Measurements from ENCODE around the gene ACTR2. TPM values are rescaled to one million over a fixed set of nuclear protein-coding genes. Genes with fewer than 3 reads are reported as not detected.

The ACTR2 gene
- total and polyA plus RNA-seq, 8 donors, result 16.8 to 187 (median 59.4) TPM

GRCh38 chr2:65186093-65186868 is 41.4 kb upstream of the ACTR2 start:
- no peaks in the 10 kb centered on the region for H3K36me3 ChIP-seq
- peaks cover 7 to 15% (median 9%) of the 10 kb centered on the region in 4 donors for H3K4me1 ChIP-seq
- intact Hi-C loops (cut with DNase I; ENCODE audit: low total_unique reads), result no loop called here
- H3K27ac ChIP-seq, result peak overlapping the region; percentile 68 to 82 (median 75)
- no peak overlapping the region for H3K4me3 ChIP-seq
- H3K27me3 ChIP-seq, result no peaks in the 10 kb centered on the region
- H3K9me3 ChIP-seq, result no peaks in the 10 kb centered on the region
- TF ChIP-seq POLR2AphosphoS5 (IDR thresholded peaks at IDR 0.05), result peak in 1 of 3 donors; percentile 32
- no peak for TF ChIP-seq CTCF (IDR thresholded peaks at IDR 0.05)
- no peak for TF ChIP-seq POLR2A (IDR thresholded peaks at IDR 0.05)
- WGBS, 5 donors, result 32 to 70% (median 49%) methylated on average over 23 of the region's 23 CpGs
- peak; percentile 47 to 54 for DNase-seq

- H3K27ac ChIP-seq, result peak overlapping the region; percentile 53 to 77 (median 72)
Observed at GRCh38 chr2:65186872-65187851, 40.5 kb upstream of the ACTR2 start.

GRCh38 chr2:65193446-65193845 is 34.2 kb upstream of the ACTR2 start:
- H3K36me3 ChIP-seq, result no peaks in the 10 kb centered on the region
- TF ChIP-seq EP300 (IDR thresholded peaks at IDR 0.05) (no peak), POLR2A (IDR thresholded peaks at IDR 0.05) (no peak), CTCF (IDR thresholded peaks at IDR 0.05) (no peak)
- no peaks in the 10 kb centered on the region for H3K4me1 ChIP-seq
- H3K27ac ChIP-seq, result no peak overlapping the region
- no peaks in the 10 kb centered on the region for H3K9me3 ChIP-seq
- no peaks in the 10 kb centered on the region for H3K27me3 ChIP-seq
- no peak overlapping the region for H3K4me3 ChIP-seq
- DNase-seq, result no peak
- intact Hi-C loops (cut with DNase I; ENCODE audit: low total_unique reads), result no loop called here
- 85 to 93% (median 89%) methylated on average over 8 of the region's 8 CpGs for WGBS, 5 donors

More at GRCh38 chr2:65186872-65187851, 40.5 kb upstream of the ACTR2 start:
- Histone ChIP-seq H3K4me3 (no peak overlapping the region), H3K27me3 (no peaks in the 10 kb centered on the region), H3K9me3 (no peaks in the 10 kb centered on the region), H3K4me1 (peaks cover 7 to 15% (median 9%) of the 10 kb centered on the region in 4 donors), H3K36me3 (no peaks in the 10 kb centered on the region)
- DNase-seq, result peak; percentile 88 to 94
- 30 to 39% (median 34%) methylated on average over 19 of the region's 19 CpGs for WGBS, 5 donors
- intact Hi-C loops (cut with DNase I; ENCODE audit: low total_unique reads), result no loop called here
- peak in 1 of 3 donors; percentile 64 for TF ChIP-seq POLR2AphosphoS5 (IDR thresholded peaks at IDR 0.05)
- TF ChIP-seq POLR2A (IDR thresholded peaks at IDR 0.05), result no peak
- TF ChIP-seq CTCF (IDR thresholded peaks at IDR 0.05), result peak in 5 of 7 experiments; percentile 68 to 84 (median 74)

DNA sequence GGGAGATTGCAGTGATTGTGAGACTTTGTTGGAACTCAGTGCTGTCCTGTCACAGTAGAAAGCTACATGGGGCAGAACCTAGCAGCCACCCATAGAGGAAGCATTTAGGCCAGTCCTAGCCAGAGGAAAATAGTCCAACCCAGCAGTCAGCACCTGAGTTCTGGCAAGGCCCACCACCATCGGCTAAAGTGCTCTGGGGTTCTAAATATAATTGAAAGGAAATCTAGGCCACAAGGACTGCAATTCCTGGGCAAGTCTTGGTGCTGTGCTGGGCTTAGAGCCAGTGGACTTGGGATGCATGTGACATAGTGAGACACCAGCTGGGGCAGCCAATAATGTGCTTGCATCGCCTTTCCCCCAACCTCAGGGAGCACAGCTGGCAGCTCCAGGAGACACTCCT is 28.9 kb upstream of the ACTR2 start:
- intact Hi-C loops (cut with DNase I; ENCODE audit: low total_unique reads), result no loop called here
- no peaks in the 10 kb centered on the region for H3K9me3 ChIP-seq
- TF ChIP-seq CTCF (IDR thresholded peaks at IDR 0.05) (no peak), POLR2A (IDR thresholded peaks at IDR 0.05) (no peak), POLR2AphosphoS5 (IDR thresholded peaks at IDR 0.05) (no peak), EP300 (IDR thresholded peaks at IDR 0.05) (no peak)
- no peak for DNase-seq
- H3K4me3 ChIP-seq, result no peak overlapping the region
- no peaks in the 10 kb centered on the region for H3K36me3 ChIP-seq
- H3K27ac ChIP-seq, result no peak overlapping the region
- 73 to 87% (median 85%) methylated on average over 1 to 2 of the region's 2 CpGs for WGBS, 5 donors
- H3K27me3 ChIP-seq, result no peaks in the 10 kb centered on the region
- no peaks in the 10 kb centered on the region for H3K4me1 ChIP-seq
